ENCODE data around the gene PALLD.
"Not testable (repeated sequence)": the region's sequence is repeated elsewhere in the genome, so short reads cannot be mapped to it uniquely, and the experiment has no call there.

Gene PALLD

GRCh38 chr4:168919706-168920324 is 423.0 kb downstream of the PALLD start:
- H3K27ac ChIP-seq: peak overlapping the region in 1 of 21 experiments; percentile 14
- no peak overlapping the region for H3K4me3 ChIP-seq

GRCh38 chr4:168920441-168921065 is 423.7 kb downstream of the PALLD start:
- no peak overlapping the region for H3K4me3 ChIP-seq
- no peak overlapping the region for H3K27ac ChIP-seq

- Histone ChIP-seq H3K4me3 (no peak overlapping the region), H3K27ac (no peak overlapping the region)
These were observed 426.8 kb downstream of the PALLD start for GRCh38 chr4:168923526-168924194.

- Histone ChIP-seq H3K4me3 (no peak overlapping the region), H3K27ac (no peak overlapping the region)
These were observed 427.8 kb downstream of the PALLD start for GRCh38 chr4:168924667-168925066.

GRCh38 chr4:168925789-168926490 is 429.1 kb downstream of the PALLD start:
- no peak overlapping the region for H3K27ac ChIP-seq
- no peak overlapping the region for H3K4me3 ChIP-seq

GRCh38 chr4:168928346-168928745 is 431.5 kb downstream of the PALLD start:
- no peak overlapping the region for H3K27ac ChIP-seq
- H3K4me3 ChIP-seq: no peak overlapping the region

GRCh38 chr4:168928875-168929274 is 432.0 kb downstream of the PALLD start:
- no peak overlapping the region for H3K4me3 ChIP-seq
- H3K27ac ChIP-seq: no peak overlapping the region

- Histone ChIP-seq H3K4me3 (no peak overlapping the region), H3K27ac (no peak overlapping the region)
These were observed 433.8 kb downstream of the PALLD start for GRCh38 chr4:168930413-168931196.

- H3K27ac ChIP-seq: no peak overlapping the region
- H3K4me3 ChIP-seq: no peak overlapping the region
These were observed 434.4 kb downstream of the PALLD start for GRCh38 chr4:168931215-168931650.

- H3K27ac ChIP-seq: no peak overlapping the region
- no peak overlapping the region for H3K4me3 ChIP-seq
These were observed 435.3 kb downstream of the PALLD start for GRCh38 chr4:168932138-168932537.

GRCh38 chr4:168933423-168933822 is 436.6 kb downstream of the PALLD start:
- H3K27ac ChIP-seq: no peak overlapping the region
- H3K4me3 ChIP-seq: no peak overlapping the region

GRCh38 chr4:168937473-168937872 is 440.6 kb downstream of the PALLD start:
- not testable (repeated sequence) for H3K4me3 ChIP-seq, H3K27ac ChIP-seq

- no peak overlapping the region for H3K27ac ChIP-seq
- no peak overlapping the region for H3K4me3 ChIP-seq
These were observed 446.1 kb downstream of the PALLD start for GRCh38 chr4:168942985-168943384.

GRCh38 chr4:168945291-168945690 is 448.4 kb downstream of the PALLD start:
- Histone ChIP-seq H3K27ac (no peak overlapping the region), H3K4me3 (no peak overlapping the region)

- H3K27ac ChIP-seq: not testable (repeated sequence)
These were observed 456.0 kb downstream of the PALLD start for GRCh38 chr4:168952821-168953246.

GRCh38 chr4:168955674-168956073 is 458.8 kb downstream of the PALLD start:
- H3K4me3 ChIP-seq: no peak overlapping the region

More at GRCh38 chr4:168952821-168953246, 456.0 kb downstream of the PALLD start:
- not testable (repeated sequence) for H3K4me3 ChIP-seq

GRCh38 chr4:168960716-168961115 is 463.9 kb downstream of the PALLD start:
- no peak overlapping the region for H3K4me3 ChIP-seq
- no peak overlapping the region for H3K27ac ChIP-seq

More at GRCh38 chr4:168955674-168956073, 458.8 kb downstream of the PALLD start:
- no peak overlapping the region for H3K27ac ChIP-seq

- H3K4me3 ChIP-seq: no peak overlapping the region
- H3K27ac ChIP-seq: no peak overlapping the region
These were observed 475.7 kb downstream of the PALLD start for GRCh38 chr4:168972596-168972995.
